Muscle of arm (tissue), 12 donors: ENCODE data around the gene ALPI. TPM values are rescaled to one million over a fixed set of nuclear protein-coding genes. Genes with fewer than 3 reads are reported as not detected.
A peak's percentile ranks its signal among the peaks of the same experiment; 100 is the strongest.
"Not testable (repeated sequence)": the region's sequence is repeated elsewhere in the genome, so short reads cannot be mapped to it uniquely, and the experiment has no call there.

ENCODE experiments used
- DNase-seq: peaks from one replicate; pipeline ENCODE4 v3.0.0-alpha.2; 2013
- polyA plus RNA-seq, 12 donors: library from polyadenylated mRNA; unstranded; fragments of 120-200 nt; gene quantifications; one replicate each; pipeline ENCODE4 v1.2.1, GENCODE V29; 2013; ENCODE audit not compliant: insufficient read length in 12 of 12

Gene ALPI
- polyA plus RNA-seq, 12 donors, result not detected

DNA sequence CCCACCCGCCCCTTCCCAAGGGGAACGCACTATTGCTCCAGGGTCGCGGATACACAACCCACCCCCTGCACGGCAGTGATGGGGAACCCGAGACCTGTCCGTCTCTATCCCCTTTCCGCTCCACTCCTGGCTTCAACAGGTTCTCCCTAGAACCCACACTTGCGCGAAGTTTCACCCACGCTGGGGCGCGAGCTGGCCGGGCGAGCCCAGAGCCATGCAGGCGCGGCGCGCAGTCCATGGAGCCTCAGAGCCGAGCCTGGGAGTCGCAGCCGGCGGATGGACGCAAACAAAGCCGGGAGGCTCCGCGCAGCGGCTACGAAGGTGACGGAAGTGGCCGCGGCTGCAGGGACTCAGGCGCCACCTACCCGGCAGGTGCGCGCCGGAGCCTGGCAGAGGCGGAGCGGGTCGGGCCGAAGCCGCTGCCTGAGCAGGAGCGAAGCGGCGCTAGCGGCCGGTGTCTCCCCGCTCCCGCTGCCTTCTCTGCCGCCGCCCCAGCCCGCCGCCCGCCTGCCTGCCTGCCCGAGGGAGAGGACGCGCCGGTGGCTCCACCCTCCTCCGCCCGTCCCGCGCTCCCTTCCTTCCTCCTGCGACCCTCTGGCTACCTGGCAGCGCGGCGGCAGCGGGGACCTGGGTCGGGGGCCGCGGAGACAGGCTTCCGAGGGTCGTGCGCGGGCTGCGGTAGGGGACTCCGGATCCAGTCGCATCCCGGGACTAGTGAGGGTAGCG, 35.3 kb upstream of the ALPI start:
- no peak for DNase-seq

DNA sequence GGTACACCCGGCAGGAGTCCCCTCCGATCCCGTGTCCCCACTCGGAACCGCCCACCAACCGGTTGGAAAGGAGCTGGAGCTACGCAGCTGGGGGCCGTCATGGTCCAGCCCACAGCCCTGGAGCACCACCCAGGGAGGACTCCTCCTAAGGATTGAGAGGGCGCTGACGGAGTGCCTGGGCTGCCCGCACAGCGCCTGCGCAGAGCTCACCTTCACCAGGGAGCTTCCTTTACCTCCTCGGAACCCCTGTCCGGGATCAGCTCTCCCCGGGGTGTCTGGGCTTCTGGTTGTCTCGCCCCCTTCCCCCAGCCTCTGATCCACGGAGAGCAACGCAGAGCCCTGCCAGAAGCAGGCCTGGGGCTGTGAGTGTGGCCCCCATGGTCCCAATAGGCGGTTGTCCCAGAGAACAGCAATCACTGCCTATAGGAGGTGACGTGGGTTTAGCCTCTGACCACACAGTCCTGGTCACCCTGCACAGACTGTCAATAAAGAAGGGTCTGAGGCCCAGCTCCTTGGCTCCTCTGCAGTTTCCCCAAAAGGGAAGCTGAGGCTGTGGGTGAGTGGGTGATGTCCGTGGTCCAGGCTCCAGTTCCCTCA, 34.7 kb upstream of the ALPI start:
- DNase-seq, result no peak

DNA sequence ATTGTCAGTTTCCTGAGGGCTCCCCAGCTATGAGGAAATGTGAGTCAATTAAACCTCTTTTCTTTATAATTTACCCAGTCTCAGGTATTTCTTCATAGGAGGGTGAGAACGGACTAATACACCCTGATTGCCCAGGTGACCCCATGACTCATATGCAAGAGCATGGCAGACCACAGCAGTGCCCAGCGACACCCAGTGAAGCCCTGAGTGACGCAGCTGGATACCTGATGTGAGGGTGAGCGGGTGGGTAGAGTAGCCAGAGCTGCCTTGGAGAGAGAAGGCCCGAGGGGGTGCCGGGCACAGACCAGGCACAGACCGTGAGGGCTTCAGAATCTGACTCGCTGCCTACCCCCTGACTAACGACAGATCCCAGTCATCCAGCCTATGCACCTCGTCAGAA, 33.9 kb upstream of the ALPI start:
- no peak for DNase-seq

DNA sequence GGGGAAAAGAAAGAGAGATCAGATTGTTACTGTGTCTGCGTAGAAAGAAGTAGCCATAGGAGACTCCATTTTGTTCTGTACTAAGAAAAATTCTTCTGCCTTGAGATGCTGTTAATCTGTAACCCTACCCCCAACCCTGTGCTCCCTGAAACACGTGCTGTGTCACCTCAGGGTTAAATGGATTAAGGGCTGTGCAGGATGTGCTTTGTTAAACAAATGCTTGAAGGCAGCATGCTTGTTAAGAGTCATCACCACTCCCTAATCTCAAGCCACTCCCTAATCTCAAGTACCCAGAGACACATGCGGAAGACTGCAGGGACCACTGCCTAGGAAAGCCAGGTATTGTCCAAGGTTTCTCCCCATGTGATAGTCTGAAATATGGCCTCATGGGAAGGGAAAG, 33.0 kb upstream of the ALPI start:
- not testable (repeated sequence) for DNase-seq

DNA sequence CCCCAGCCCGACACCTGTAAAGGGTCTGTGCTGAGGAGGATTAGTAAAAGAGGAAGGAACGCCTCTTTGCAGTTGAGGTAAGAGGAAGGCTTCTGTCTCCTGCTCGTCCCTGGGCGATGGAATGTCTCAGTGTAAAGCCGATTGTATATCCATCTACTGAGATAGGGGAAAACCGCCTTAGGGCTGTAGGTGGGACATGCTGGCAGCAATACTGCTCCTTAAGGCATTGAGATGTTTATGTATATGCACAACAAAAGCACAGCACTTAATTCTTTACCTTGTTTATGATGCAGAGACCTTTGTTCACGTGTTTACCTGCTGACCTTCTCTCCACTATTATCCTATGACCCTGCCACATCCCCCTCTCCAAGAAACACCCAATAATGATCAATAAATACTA, 32.5 kb upstream of the ALPI start:
- not testable (repeated sequence) for DNase-seq

DNA sequence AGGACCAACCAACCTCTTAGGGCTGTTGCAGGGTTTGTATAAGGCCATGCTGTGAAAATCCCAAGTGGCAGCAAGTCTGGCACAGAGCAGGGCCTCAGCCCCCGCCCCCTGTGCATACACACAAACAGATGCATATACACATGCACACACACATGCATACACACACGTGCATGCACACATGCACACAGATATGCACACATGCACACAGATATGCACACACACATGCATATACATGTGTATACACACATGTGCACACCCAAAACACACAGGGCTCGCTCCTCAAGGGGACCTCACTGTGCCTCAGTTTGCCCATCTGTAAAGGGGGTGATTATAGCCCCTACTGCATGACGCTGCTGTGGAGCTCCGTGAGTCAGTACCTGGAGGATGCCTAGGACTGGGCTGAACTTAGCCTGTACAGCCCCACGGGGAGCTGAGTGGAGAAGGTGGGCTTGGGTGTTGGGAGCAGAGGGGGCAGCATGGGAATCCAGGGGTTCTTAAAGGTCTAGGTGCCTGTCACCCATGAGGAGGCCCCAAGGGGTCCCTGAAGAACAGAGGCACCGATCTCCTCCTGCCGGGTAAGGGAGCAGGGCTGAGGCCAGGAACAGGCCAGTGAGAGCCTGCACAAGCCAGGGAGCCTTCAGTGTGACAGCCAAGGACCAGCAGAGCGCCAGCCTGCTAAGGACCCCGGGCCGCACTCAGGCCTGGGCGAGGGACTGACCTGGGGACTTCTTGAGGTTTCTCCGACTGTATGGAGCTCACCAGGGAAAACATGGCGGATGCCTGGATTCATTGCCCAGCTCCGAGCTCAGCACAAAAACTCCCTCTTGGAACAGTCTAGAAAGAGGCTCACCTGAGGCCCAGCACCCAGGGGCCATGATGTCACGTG, 24.0 kb upstream of the ALPI start:
- DNase-seq, result no peak

DNA sequence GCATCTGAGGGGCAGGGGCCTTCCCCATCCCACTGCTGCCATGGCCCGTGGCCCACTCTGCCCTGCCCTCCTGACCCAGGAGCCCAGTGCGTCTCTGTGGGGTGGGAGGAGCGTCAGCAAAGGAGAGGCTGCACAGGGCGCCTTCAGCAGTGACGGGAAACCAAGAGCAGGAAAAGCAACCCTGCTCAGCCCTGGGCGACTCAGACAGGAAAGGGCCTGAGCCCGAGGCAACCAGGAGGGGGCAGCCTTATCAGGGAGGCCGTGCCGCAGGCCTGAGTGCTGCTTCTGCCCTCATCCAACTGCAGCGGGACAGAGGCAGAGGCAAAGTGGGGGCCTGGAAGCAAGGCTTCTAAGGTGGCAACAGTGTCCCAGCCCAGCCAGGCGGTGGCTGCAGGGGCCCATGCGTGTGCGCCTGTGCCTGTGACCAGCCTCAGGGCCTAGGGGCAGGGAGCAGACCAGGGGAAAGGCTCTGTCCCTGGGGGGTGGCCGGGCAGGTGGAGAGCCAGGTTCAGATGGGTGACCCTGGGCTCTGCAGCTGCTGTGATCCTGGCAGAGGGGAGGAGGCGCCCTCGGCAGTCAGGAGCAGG, 23.3 kb upstream of the ALPI start:
- no peak for DNase-seq

DNA sequence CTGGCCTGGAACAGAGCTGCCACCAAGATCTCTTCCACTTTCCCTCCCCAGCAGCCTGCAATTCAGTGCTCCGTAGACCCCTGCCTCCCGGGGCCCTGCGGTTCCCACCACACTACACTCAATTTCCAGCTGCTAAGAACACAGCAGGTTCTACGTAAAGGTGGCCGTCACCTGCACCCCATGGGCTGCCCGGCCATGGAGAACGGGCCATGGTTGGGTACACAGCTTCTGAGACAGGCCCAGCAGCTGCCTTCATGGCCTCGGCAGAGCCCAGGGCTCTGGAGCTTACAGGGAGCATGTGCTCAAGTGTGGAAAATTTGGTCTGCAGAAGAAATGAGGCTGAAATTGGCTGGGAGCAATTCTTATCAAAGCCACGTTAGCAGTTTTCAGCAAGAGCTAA, 22.3 kb upstream of the ALPI start:
- DNase-seq, result not testable (repeated sequence)

DNA sequence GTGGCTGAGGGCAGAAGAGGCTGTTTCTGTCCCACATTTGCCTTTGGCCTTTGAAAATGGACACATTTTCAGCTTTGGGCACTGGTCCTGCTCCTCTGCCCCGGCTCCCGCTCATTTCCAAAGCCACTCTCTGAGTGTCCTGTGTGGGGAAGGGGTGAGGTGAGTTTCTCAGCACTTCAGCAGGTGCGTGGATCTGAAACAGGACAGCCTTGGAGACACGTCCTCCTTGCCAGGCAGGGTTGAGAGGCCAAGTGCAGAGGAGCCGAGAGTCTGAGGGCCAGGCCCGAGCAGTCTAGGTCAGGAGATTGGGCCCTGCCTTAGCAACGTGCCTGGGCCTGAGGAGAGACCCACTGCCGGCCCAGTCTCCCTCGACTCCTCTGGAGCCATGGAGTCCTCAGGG, 21.9 kb upstream of the ALPI start:
- no peak for DNase-seq

DNA sequence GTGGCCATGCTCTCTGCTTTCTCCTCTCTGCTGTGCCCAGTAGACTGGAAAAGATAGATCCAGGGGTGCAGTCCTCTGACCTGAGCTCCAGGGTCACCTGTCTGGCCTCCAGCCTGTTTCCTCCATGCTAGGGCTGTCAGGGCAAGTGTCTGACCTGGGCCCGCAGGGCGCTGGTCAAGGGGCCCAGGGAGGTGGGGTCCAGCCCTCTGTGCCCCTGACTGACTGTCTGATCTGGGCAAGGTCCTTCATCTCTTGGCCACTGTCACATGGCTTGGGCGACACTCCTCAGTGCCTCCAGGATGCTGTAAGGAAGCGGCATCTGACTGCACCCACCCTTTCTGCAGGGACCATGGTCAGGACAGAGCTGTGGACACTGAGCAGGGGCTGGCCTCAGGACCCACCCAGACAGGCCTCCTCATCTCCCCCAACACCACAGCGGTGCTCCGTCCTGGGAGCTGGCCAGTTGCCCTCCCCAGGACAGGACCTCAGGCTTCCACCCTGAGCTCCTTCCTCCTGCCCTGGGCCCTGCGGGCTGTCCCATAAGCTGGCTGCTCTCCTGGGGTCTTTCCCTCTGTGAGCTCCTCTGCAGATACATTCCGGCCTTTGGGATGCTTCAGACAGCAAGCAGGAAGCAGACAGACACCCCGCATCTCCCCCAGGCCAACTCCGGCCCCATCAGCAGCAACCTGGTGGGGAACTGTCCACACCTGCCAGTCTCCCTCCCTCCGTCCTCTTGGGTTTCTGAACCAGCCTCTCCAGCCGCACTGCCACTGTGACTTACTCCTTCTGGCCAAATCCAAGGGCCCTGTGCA, 21.2 kb upstream of the ALPI start:
- DNase-seq, result no peak

DNA sequence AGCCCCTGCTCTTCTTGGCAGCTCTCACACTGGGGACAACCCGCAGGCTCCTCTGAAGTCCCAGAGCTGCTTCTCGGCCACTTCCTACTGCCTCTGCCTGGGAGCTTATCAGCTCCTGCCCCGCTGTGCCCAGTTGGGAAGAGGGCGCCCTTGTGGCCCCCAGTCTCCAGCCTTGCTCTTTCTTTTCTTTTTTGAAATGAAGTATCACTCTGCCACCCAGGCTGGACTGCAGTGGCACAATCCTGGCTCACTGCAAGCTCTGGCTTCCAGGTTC, 20.6 kb upstream of the ALPI start:
- DNase-seq, result no peak

DNA sequence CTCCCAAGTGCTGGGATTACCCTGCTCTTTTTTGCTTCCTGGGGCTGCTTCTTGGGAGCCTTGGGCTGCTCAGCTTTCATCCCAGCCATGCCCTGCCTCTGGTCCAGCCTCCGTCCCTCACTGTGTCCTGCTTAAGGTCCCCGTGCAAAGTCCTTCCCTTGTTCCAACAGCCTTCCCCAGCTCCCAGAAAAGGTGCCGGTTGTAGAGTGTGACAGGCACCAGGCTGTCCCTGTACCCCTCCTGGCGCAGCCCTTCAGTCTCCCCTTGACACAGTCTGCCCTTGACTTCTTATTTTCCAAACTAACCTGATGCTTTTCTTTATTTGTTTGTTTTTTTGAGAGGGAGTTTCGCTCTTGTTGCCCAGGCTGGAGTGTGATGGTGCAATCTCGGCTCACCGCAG, 20.1 kb upstream of the ALPI start:
- no peak for DNase-seq

DNA sequence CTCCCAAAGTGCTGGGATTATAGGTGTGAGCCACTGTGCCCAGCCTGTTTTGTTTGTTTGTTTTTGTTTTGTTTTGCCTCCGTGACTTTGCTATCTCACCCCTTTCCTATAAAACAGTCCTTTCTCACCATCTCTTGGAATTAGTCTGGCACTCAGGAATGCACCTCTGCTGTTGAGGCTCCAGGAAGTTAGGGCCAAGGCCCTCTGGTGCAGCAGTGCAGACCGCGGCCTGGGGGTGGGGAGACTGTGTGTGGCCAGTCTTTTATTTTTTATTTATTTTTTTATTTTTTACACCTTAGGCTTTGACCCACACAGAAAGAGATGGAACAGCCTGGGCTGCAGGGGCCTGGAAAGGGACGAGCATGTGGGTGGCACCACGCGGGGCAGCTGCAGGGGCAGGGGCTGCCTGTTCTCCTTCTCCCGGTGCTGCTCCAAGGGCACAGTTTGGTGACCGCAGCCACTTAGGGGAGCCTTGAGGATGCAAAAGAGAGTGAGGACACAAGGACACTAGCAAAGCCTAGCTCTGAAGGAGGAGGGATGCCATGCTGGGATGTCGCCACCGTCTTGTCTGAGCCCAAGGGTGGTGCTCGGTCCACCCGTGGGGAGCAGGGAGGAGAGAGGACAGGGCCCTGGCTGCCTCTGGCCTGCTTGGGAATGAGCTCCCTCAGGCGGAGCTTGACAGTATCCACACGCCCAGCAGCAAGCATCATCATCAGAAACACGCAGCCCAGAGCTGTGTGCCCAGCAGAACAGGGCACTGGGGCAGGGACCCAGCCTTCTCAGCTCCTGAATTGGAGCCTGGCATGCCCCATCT, 19.4 kb upstream of the ALPI start:
- no peak for DNase-seq

DNA sequence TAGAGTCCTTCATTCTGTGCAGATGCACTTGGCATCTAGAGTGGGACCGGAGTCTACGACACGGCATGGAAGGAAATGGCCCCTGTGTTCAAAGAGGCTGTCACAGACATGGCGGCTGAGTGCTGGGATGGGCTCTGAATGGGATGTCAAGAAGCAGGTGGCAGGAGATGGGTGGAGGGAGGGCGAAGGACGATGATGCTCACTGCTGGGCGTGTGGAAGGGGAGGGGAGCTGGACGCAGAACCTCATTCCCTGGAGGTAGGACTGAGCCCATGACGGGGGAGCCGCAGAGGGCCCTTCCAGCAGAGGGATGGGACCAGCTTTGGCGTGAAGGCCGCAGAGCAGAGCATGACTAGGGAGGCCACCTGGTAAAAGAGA, 18.8 kb upstream of the ALPI start:
- no peak for DNase-seq

DNA sequence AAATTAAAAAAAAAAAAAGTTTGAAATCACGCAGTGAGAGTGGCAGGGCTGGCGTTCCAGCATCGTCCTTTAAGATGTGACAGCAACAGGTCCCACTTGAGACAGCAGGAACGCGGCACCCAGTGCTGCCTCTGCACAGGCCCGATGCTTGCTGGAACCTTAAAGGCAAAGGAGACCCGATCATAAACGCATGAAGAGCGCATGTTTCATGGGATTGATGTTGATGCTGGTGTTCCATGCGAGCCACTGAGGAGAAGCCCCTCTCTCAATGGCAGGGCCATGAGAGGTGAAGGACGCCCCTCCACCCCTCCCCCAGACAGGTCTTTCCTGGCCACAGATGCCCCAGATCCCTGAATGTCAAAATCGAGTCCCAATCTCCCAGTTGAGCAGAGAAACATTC, 17.9 kb upstream of the ALPI start:
- no peak for DNase-seq

DNA sequence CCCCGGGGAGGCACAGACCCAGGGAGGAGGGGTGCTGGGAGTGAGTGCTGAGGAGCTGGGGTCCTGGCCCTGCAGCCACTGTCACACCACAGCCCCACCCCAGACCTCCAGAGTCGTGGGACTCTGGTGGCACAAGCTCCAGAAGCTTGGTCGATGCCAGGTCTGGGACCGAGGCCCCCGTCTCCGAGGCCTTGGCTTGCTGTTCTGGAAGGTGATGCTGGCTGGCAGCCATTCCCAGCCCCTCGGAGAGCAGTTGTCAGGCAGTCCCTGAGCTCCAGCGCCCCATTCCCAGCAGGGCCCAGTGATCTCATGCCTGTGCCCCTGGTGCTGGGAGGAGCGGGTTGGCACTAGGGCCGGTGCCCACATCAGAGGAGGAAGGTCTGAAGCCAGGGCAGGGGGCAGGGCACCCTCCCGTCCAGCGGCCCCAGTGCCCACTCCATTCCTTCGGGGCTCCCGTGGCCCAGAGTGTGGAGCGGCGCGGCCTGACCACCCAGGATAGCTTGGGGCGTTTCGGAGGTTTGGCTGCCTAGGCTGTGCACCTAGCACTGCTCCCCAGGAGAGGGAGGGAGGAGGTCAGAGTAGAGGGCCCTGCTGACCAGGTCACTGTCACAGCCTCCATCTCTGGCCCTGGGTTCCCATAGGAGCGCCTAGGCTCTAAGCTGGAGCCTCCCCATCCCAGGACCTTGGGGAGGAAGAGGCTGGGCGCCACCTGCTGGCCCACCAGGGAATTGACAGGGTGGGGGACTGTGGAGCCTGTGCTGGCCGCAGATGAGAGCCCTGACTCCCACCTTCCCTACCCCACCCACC, 16.8 kb upstream of the ALPI start:
- no peak for DNase-seq

DNA sequence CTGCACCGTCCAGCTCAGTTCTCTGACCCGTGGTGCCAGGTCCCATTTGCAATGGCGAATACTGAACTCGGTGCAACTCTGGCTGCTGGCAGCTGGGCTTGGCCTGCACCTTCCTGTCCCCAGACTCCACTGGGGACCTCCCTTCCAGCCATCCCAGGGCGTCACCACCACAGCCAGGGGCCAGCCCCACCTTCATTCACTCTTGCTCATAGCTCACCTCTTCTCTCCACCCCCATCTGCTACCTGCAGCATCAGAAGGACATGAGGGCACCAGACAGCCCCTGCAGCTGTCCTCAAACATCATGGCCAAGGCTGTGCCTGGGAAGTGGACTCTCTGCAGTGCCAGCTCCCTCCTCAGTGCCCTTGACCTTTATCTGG, 16.2 kb upstream of the ALPI start:
- no peak for DNase-seq

DNA sequence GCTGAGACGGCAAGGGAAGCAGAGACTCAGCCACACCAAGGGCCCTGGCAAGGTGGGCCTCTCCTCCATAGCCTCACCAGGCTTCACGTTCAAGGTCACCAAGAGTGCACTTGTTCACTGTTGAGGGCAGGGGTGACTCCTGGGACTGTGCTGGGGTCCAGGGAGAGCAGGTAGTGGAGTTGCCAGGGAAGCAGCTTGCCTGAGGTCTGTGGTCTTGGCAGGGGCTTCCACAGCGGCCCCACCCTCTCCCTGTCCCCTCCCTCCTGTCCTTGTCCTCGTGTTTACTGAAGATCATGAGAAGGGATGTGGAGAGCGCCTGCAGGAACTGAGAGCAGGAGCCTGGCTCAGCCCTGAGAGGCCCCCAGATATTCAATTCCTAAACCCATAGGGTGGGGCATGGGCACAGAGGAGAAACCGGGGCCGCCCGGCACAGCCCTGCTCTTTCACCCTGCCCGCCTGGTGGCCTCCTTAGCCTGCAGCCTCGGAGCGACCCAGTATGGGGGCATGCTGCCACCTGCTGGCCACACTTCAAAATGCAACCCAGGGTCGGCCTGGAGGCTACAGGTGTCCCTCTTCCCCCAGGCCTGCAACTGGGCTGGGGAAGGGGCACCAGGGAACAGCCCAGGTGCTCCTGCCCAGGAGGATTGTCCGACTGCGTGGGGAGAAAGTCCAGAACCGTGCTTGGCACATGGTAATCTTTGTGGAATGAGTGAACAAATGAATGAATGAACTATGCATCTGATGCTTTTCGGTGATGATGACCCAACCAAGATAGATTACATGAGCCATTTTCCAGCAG, 15.5 kb upstream of the ALPI start:
- DNase-seq, result peak; percentile 78

DNA sequence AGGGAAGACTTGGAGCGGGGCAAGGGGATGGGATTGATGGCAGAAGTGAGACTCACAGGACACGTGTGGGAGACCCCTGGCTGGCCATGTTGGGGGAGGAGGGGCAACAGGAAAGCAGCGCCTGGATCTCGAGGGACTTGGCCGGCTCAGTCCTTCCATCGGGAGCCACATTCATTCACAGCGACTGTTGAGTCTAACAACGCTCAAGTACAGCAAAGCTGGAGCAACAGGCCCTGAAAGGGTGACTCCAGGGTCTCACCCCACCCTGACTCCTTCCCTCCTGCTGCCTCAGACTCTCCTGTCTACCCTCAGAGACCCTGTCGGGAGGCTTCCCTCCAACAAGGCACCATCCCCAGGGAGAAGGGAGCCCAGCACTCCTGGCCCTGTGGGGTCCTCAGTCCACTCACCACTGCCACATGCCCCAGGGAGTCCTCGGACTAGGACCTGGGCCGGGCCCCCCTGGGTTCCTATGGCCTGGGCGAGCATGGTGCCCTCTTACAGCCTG, 14.8 kb upstream of the ALPI start:
- no peak for DNase-seq
